ENCODE results near the gene RTL1. TPM values are rescaled to one million over a fixed set of nuclear protein-coding genes. Genes with fewer than 3 reads are reported as not detected.

RTL1 gene
- total RNA-seq, 4 donors from 2014 or later, result not detected

DNA sequence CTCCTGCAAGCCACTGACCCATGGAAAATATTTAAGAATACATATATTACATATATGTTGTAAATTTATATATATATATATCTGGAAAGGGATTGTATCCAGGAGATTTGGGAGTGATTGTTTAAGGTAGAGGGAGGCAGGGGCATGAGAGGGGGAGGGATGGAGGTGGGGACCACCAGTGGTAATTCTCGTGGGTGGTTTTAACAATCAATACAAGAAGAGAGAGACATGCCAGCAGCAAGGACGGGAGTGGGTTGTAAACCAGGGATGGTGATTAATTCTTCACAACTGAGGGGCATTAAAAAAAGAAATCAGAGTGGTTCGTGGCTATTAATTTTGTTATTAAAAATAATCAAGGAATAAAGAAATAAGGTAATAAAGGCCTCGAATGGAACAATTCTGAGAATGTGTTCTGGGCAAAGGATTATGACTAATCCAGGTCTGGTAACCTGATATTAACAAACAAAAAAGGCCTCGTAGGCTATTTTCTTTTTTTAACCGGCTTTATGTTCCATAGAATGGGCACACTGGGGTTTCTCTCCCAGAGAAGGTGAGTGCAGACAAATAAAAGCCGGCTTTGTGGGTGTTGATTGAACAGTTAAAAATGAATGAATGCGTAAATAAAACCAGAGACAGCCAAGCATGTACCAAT is 8.3 kb upstream of the RTL1 start:
- Histone ChIP-seq H3K9me3 (no peaks in the 10 kb centered on the region), H3K36me3 (no peaks in the 10 kb centered on the region)
- TF ChIP-seq, protein P1, sequence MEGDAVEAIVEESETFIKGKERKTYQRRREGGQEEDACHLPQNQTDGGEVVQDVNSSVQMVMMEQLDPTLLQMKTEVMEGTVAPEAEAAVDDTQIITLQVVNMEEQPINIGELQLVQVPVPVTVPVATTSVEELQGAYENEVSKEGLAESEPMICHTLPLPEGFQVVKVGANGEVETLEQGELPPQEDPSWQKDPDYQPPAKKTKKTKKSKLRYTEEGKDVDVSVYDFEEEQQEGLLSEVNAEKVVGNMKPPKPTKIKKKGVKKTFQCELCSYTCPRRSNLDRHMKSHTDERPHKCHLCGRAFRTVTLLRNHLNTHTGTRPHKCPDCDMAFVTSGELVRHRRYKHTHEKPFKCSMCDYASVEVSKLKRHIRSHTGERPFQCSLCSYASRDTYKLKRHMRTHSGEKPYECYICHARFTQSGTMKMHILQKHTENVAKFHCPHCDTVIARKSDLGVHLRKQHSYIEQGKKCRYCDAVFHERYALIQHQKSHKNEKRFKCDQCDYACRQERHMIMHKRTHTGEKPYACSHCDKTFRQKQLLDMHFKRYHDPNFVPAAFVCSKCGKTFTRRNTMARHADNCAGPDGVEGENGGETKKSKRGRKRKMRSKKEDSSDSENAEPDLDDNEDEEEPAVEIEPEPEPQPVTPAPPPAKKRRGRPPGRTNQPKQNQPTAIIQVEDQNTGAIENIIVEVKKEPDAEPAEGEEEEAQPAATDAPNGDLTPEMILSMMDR (IDR thresholded peaks at IDR 0.05), result no peak
- no peak for TF ChIP-seq POLR2A (IDR thresholded peaks at IDR 0.05)

DNA sequence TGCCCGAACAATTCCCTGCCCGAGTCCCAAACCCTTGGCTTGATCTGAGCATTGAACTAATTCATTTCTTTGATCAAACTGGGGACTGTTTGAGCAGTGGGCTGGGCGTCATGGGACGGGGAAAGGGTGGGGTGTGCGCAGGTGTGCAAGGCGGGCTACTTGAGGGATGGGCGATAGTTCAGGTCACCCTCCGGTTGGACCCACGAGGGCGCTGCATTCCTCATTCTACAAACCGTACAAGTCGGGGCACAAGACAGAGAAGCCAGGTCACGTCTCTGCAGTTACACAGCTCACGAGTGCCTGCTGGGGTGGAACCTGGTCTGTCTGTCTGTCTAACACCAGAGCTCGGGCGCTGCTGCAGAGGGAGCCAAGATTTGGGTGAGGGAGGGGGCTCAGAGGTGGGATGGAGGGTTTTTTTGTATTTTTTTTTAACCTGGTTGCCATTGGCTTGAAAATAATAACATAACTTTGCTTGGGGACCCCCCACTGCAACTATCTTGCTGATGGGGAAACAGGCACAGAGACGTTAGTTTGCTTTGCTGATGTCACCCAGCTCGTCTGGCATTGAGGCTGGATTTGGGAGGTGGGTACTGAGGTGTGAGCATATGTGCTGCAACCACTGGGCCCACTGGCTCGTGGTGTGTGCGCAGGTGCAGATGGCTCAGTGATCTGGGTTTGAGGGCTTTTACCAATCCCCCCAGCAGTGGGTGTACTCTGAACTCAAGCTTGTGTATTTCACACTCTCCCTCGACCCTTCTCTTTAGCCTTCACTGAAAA is 7.6 kb upstream of the RTL1 start:
- H3K36me3 ChIP-seq, result no peaks in the 10 kb centered on the region
- peaks cover 0 to 5% of the 10 kb centered on the region in 2 donors for H3K27me3 ChIP-seq
- H3K4me3 ChIP-seq, result no peak overlapping the region
- H3K27ac ChIP-seq, result no peak overlapping the region
- no peak for TF ChIP-seq POLR2A (IDR thresholded peaks at IDR 0.05)
- TF ChIP-seq, protein P1 (IDR thresholded peaks at IDR 0.05), result no peak
- no peak for DNase-seq
- H3K4me1 ChIP-seq, result no peaks in the 10 kb centered on the region
- no peaks in the 10 kb centered on the region for H3K9me3 ChIP-seq

More for the DNA sequence above, 8.3 kb upstream of the RTL1 start:
- Histone ChIP-seq H3K4me3 (no peak overlapping the region), H3K27me3 (peaks cover 0 to 5% of the 10 kb centered on the region in 2 donors), H3K4me1 (no peaks in the 10 kb centered on the region), H3K27ac (no peak overlapping the region)
- DNase-seq, result no peak

DNA sequence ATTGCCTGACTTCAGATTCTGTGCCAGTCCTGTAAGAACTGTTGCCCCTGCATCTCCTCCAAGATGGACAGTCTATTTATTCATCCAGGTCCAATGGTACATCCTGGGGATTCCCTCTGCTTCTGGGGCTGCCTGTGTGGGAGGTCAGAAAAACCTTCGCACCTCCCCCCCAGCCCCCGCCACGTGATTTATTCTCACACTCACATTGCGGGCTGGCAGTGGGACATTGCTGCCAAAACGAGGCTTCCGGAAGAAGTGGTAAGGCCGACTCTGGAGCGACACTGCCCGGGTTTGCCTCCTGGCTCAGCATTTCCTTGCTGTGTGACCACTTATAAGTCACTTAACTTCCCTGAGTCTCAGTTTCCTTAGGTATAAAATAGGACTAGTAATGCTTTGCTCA is 5.9 kb upstream of the RTL1 start:
- Histone ChIP-seq H3K27ac (no peak overlapping the region), H3K27me3 (no peaks in the 10 kb centered on the region), H3K4me3 (no peak overlapping the region), H3K36me3 (no peaks in the 10 kb centered on the region), H3K4me1 (no peaks in the 10 kb centered on the region), H3K9me3 (no peaks in the 10 kb centered on the region)
- TF ChIP-seq, protein P1 (IDR thresholded peaks at IDR 0.05), result no peak
- no peak for TF ChIP-seq POLR2A (IDR thresholded peaks at IDR 0.05)
- DNase-seq, result no peak

DNA sequence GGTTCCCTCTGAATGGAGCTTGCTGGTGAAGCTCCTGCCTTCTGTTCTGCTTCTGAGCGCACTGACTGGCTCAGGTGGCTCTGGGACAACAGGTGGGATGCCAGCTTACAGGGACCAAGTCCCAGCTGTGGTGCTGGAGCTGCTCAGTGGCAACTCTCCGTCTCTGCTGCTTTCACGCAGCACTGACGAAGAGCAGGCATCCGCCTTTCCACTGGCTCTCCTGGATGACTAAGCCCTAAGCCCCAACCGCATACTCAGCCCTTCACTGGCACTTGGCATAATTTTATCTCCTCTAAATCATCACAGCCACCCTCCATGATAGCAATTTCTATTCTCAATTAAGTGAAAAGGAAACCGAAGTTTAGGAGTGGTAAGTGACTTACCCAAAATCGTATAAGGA is 3.7 kb upstream of the RTL1 start:
- H3K4me1 ChIP-seq, result no peaks in the 10 kb centered on the region
- H3K27me3 ChIP-seq, result no peaks in the 10 kb centered on the region
- no peak for DNase-seq
- H3K9me3 ChIP-seq, result no peaks in the 10 kb centered on the region
- H3K27ac ChIP-seq, result no peak overlapping the region
- no peaks in the 10 kb centered on the region for H3K36me3 ChIP-seq
- H3K4me3 ChIP-seq, result no peak overlapping the region
- TF ChIP-seq, protein P1 (IDR thresholded peaks at IDR 0.05), result no peak
- TF ChIP-seq POLR2A (IDR thresholded peaks at IDR 0.05), result no peak

DNA sequence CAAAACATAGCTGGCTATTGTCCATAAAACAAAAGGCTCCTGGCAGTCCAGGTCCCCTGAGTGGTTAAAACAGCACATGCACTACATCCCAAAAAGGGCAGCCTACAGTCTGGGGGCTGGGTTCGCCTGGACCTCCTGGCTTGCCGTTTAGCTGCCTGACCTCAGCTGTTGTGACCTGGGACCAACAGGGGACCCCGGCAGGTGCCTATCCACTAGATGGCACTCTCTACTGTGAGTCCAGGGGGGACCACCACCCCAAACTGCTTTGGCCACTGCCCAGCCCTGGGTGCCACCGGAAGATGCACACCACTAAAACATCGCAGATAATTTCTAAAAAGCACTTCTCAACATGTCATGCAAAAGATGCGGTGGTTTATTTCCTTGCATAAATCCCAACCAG is 2.9 kb upstream of the RTL1 start:
- Histone ChIP-seq H3K36me3 (no peaks in the 10 kb centered on the region), H3K27me3 (no peaks in the 10 kb centered on the region), H3K4me1 (no peaks in the 10 kb centered on the region), H3K27ac (no peak overlapping the region), H3K9me3 (no peaks in the 10 kb centered on the region), H3K4me3 (no peak overlapping the region)
- TF ChIP-seq POLR2A (IDR thresholded peaks at IDR 0.05), result no peak
- TF ChIP-seq, protein P1 (IDR thresholded peaks at IDR 0.05), result no peak
- no peak for DNase-seq

Data from Peyer's patch (tissue), 4 donors.